Stomach (tissue), 9 donors: ENCODE data around the gene F3. TPM values are rescaled to one million over a fixed set of nuclear protein-coding genes. Genes with fewer than 3 reads are reported as not detected.

ENCODE experiments used
- DNase-seq, 2 donors: peaks; one replicate each; pipeline versions ENCODE4 v3.0.0 to v3.0.0-alpha.2; 2013 to 2019
- H3K27ac ChIP-seq, 5 donors: fragments of 200-600 bp in 4 of 5; sonication (generic) in 4 of 5; one replicate each; pipeline ENCODE4 v1.5.1; 2013 to 2019; ENCODE audit warnings: mild to moderate bottlenecking in 1 of 5, moderate library complexity in 1 of 5
- H3K27me3 ChIP-seq, 3 donors: fragments of 200-600 bp; sonication (generic); one replicate each; pipeline ENCODE4 v1.5.1; 2017 to 2019; ENCODE audit warnings: mixed run types in 1 of 3
- H3K36me3 ChIP-seq, 4 donors: fragments of 200-600 bp; sonication (generic); 1 replicate in 3 of 4; 2 replicates in 1 of 4; pipeline ENCODE4 v1.5.1; 2016 to 2019
- H3K4me1 ChIP-seq, 4 donors: fragments of 200-600 bp; sonication (generic); one replicate each; pipeline ENCODE4 v1.5.1; 2016 to 2019
- H3K4me3 ChIP-seq, 4 donors: fragments of 200-600 bp; sonication (generic) in 3 of 4; one replicate each; pipeline ENCODE4 v1.5.1; 2016 to 2019; ENCODE audit warnings: mild to moderate bottlenecking in 1 of 4
- H3K9me3 ChIP-seq, 4 donors: fragments of 200-600 bp; sonication (generic); one replicate each; pipeline ENCODE4 v1.5.1; 2016 to 2019
- EP300 ChIP-seq: sonication (generic); formaldehyde crosslinking; IDR thresholded peaks from one replicate; pipeline ENCODE4 v1.6.1; 2017; ENCODE audit warnings: antibody characterized with exemption
- POLR2A ChIP-seq, 4 donors: fragments of 450-650 bp; IDR thresholded peaks; one replicate each; pipeline ENCODE4 v1.6.1; 2016; ENCODE audit warnings: antibody characterized with exemption in 4 of 4, control low read depth in 2 of 4, mild to moderate bottlenecking in 1 of 4, moderate library complexity in 1 of 4
- POLR2AphosphoS5 ChIP-seq, 3 donors: sonication (generic); formaldehyde crosslinking; IDR thresholded peaks; one replicate each; pipeline ENCODE4 v1.6.1; 2016; ENCODE audit warnings: antibody characterized with exemption in 3 of 3
- WGBS, 5 donors: extraction: QIAGEN DNeasy Blood & Tissue Kit in 3 of 5; methylation state at CpG; one replicate each; pipeline versions ENCODE4 v1.1.5 to v1.1.7; 2013 to 2018; 5-methylcytosine and 5-hydroxymethylcytosine counted together
- intact Hi-C: fragments of 100-400 bp; cut with DNase I; formaldehyde crosslinking; loops from one replicate; pipeline ENCODE4 v1.15.1; 2023; ENCODE audit warnings: low total_unique reads
- polyA plus RNA-seq, 3 donors: library from polyadenylated mRNA; stranded (reverse); fragments of 200-250 nt; gene quantifications; one replicate each; pipeline ENCODE4 v1.2.3, GENCODE V29; 2013
- total RNA-seq, 5 donors: library from RNA; depleted of rRNA; stranded (reverse); fragments of >200 nt; gene quantifications; one replicate each; pipeline versions ENCODE4 v1.1.0 to v1.2.3, GENCODE V29; 2014 to 2016
- TF ChIP-seq, protein P1 (sequence below), 7 experiments: fragments of 450-650 bp in 4 of 7; fragments of 200-600 bp in 3 of 7; sonication (generic) in 3 of 7; IDR thresholded peaks; one replicate each; pipeline ENCODE4 v1.5.1; 2016 to 2019; ENCODE audit warnings: antibody characterized with exemption in 7 of 7, control low read depth in 2 of 7, mild to moderate bottlenecking in 1 of 7
- donor health status: healthy with polysubstance abuse.
- donor health status: Bipolar disorder and iron deficiency.
- donor health status: healthy.

The F3 gene
- total and polyA plus RNA-seq, 8 donors: 36.6 to 206 (median 81.7) TPM

DNA sequence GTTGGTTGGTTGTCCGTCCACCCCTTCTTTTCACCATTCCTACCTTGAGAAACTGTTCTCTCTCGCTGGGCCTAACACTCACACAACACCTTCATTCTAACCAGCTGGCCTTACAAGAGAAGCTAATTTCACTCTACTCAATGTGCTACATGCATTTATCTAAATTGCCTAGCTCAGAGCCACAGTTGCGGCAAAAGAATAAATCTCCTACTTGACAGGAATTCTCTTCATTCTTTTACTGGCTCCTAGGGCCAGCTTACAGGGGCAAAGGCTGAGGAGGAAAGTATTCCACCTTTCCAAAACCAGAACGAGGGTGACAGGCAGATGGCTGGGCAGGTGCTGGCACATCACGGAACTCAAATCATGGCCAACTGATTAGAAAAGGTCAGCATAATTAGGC, 6.5 kb downstream of the F3 start:
- no peaks in the 10 kb centered on the region for H3K9me3 ChIP-seq
- intact Hi-C loops: loop anchor here (10.0 kb wide), 1 partner anchor 60 kb away; no protein-coding TSS in a partner anchor
- peaks cover 6 to 52% (median 24%) of the 10 kb centered on the region in 4 donors for H3K4me1 ChIP-seq
- DNase-seq: no peak
- H3K4me3 ChIP-seq: peak overlapping the region in 2 of 4 donors; percentile 4 to 11
- H3K27me3 ChIP-seq: no peaks in the 10 kb centered on the region
- TF ChIP-seq POLR2AphosphoS5 (IDR thresholded peaks at IDR 0.05) (no peak), EP300 (no peak), POLR2A (IDR thresholded peaks at IDR 0.05) (no peak)
- TF ChIP-seq, protein P1, sequence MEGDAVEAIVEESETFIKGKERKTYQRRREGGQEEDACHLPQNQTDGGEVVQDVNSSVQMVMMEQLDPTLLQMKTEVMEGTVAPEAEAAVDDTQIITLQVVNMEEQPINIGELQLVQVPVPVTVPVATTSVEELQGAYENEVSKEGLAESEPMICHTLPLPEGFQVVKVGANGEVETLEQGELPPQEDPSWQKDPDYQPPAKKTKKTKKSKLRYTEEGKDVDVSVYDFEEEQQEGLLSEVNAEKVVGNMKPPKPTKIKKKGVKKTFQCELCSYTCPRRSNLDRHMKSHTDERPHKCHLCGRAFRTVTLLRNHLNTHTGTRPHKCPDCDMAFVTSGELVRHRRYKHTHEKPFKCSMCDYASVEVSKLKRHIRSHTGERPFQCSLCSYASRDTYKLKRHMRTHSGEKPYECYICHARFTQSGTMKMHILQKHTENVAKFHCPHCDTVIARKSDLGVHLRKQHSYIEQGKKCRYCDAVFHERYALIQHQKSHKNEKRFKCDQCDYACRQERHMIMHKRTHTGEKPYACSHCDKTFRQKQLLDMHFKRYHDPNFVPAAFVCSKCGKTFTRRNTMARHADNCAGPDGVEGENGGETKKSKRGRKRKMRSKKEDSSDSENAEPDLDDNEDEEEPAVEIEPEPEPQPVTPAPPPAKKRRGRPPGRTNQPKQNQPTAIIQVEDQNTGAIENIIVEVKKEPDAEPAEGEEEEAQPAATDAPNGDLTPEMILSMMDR (IDR thresholded peaks at IDR 0.05): no peak
- WGBS, 5 donors: 80 to 87% (median 81%) methylated on average over 5 of the region's 5 CpGs
- H3K36me3 ChIP-seq: peaks cover 20 to 63% (median 61%) of the 10 kb centered on the region in 4 donors
- peak overlapping the region in 2 of 5 donors; percentile 21 to 91 for H3K27ac ChIP-seq

DNA sequence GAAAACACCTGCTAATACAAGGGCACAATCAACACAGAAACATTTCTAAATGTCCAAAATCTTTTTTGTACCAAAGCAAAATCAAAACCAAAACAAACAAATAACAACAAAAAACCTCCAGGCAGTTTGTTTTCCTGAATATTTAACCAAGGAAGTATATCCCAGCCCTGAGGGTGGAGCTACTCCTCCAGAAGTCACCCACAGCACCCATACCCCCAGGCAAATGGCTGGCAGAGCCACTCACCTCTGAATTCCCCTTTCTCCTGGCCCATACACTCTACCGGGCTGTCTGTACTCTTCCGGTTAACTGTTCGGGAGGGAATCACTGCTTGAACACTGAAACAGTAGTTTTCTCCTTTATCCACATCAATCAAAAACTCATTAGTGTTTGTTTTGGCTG, 9.5 kb downstream of the F3 start:
- Histone ChIP-seq H3K27ac (peak overlapping the region in 2 of 5 donors; percentile 4 to 7), H3K36me3 (peaks cover 20 to 80% (median 69%) of the 10 kb centered on the region in 4 donors), H3K4me1 (peaks cover 0 to 36% (median 12%) of the 10 kb centered on the region in 4 donors), H3K9me3 (no peaks in the 10 kb centered on the region), H3K27me3 (no peaks in the 10 kb centered on the region), H3K4me3 (no peak overlapping the region)
- no peak for TF ChIP-seq POLR2AphosphoS5 (IDR thresholded peaks at IDR 0.05)
- TF ChIP-seq EP300: no peak
- TF ChIP-seq POLR2A (IDR thresholded peaks at IDR 0.05): no peak
- TF ChIP-seq, protein P1 (IDR thresholded peaks at IDR 0.05): no peak
- 69 to 71% (median 70%) methylated on average over 3 of the region's 3 CpGs for WGBS, 5 donors
- no peak for DNase-seq
- intact Hi-C loops: loop anchor here (10.0 kb wide), 1 partner anchor 63 kb away; no protein-coding TSS in a partner anchor

DNA sequence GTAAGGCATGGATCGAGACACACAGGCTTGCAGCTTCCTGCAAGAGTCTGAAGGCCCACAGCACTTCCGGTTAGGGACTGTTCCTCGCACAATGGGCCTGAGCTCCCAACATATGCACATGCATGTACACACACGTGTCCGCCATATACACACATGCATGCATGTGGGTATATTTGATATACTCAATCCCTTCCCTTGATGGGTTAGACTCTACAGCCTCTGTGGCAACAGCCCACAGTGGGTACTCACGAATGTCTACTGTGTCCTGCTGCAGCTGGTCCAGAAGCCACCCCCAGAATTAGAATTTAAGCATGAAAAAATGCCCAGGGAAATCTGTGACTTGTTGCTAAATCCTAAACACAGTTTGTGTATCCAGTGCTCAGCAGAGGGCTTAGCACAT, 9.9 kb downstream of the F3 start:
- DNase-seq: no peak
- 77 to 96% (median 93%) methylated on average over 6 of the region's 6 CpGs for WGBS, 5 donors
- intact Hi-C loops: loop anchor here (10.0 kb wide), 1 partner anchor 63 kb away; no protein-coding TSS in a partner anchor
- peaks cover 0 to 36% (median 10%) of the 10 kb centered on the region in 4 donors for H3K4me1 ChIP-seq
- H3K4me3 ChIP-seq: no peak overlapping the region
- H3K27ac ChIP-seq: peak overlapping the region in 1 of 5 donors; percentile 4
- H3K9me3 ChIP-seq: no peaks in the 10 kb centered on the region
- TF ChIP-seq EP300 (no peak), POLR2A (IDR thresholded peaks at IDR 0.05) (no peak), POLR2AphosphoS5 (IDR thresholded peaks at IDR 0.05) (no peak)
- TF ChIP-seq, protein P1 (IDR thresholded peaks at IDR 0.05): no peak
- peaks cover 20 to 80% (median 69%) of the 10 kb centered on the region in 4 donors for H3K36me3 ChIP-seq
- no peaks in the 10 kb centered on the region for H3K27me3 ChIP-seq

DNA sequence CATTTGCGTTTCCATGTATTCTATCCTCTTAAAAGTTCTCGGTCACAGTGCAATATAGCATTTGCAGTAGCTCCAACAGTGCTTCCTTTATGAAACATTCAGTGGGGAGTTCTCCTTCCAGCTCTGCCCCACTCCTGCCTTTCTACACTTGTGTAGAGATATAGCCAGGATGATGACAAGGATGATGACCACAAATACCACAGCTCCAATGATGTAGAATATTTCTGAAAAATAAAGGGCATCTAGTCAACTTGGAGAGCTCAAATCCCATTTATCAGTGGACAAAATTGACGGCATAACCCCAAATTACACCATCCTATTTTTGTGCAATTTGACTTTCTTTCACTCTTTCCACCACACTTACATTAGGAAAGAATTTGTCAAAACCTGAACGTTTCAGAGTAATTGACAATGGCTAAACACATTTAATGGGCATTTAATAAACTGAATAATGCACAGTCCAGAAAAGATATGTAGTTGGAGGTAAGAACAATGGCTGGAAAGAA, 11.1 kb downstream of the F3 start:
- H3K36me3 ChIP-seq: peaks cover 15 to 71% (median 60%) of the 10 kb centered on the region in 4 donors
- WGBS, 5 donors: 81 to 88% (median 85%) methylated on average over 4 of the region's 4 CpGs

DNA sequence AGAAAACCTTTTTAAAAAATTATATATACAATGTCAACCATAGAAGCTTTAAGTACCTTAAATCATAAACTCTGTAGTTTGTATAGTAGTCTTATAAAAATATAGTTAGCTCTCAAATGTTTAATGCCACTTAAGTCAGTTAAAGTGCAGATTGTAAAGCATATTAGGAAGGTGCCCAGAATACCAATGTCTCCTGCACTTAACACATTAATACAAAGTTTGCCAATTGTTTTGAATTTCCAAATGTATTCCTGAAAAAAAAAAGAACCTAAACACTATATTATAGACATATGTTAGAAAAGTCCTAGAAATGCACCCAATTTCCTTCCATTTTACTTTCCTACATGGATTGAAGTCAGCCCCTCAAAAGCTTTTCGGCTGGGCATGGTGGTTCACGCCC, 12.1 kb downstream of the F3 start:
- intact Hi-C loops: no loop called here
- 85 to 98% (median 96%) methylated on average over 2 of the region's 2 CpGs for WGBS, 5 donors

More for the DNA sequence above, 11.1 kb downstream of the F3 start:
- peaks cover 0 to 25% (median 10%) of the 10 kb centered on the region in 4 donors for H3K4me1 ChIP-seq
- TF ChIP-seq POLR2AphosphoS5 (IDR thresholded peaks at IDR 0.05): no peak
- TF ChIP-seq EP300: no peak
- TF ChIP-seq POLR2A (IDR thresholded peaks at IDR 0.05): no peak
- intact Hi-C loops: loop anchor here (10.0 kb wide), 1 partner anchor 64 kb away; no protein-coding TSS in a partner anchor
- no peak overlapping the region for H3K4me3 ChIP-seq
- no peak for DNase-seq
- no peak overlapping the region for H3K27ac ChIP-seq
- no peaks in the 10 kb centered on the region for H3K27me3 ChIP-seq
- no peaks in the 10 kb centered on the region for H3K9me3 ChIP-seq

More for the DNA sequence above, 12.1 kb downstream of the F3 start:
- Histone ChIP-seq H3K27ac (no peak overlapping the region), H3K9me3 (no peaks in the 10 kb centered on the region), H3K36me3 (peaks cover 7 to 61% (median 50%) of the 10 kb centered on the region in 4 donors), H3K4me3 (no peak overlapping the region), H3K4me1 (peaks cover 0 to 18% (median 10%) of the 10 kb centered on the region in 4 donors), H3K27me3 (no peaks in the 10 kb centered on the region)
- DNase-seq: no peak
- TF ChIP-seq EP300 (no peak), POLR2AphosphoS5 (IDR thresholded peaks at IDR 0.05) (no peak), POLR2A (IDR thresholded peaks at IDR 0.05) (no peak)
- TF ChIP-seq, protein P1 (IDR thresholded peaks at IDR 0.05): no peak
